ENCODE data around the gene GABRB1.

GABRB1 gene

GRCh38 chr4:47109379-47109778 is 78.0 kb downstream of the GABRB1 start (continued):
- TF ChIP-seq ZNF433 (tag by site-specific recombination; IDR thresholded peaks at IDR 0.05; ENCODE audit: low read depth) = no peak

- ChIA-PET CTCF (no interaction called here), POLR2A (no interaction called here)
- no peaks in the 10 kb centered on the region for H3K4me1 ChIP-seq (ENCODE audit: control insufficient read depth, insufficient read depth, low read length)
- no peak overlapping the region for H3K4me3 ChIP-seq (ENCODE audit: low read depth, low read length)
- TF ChIP-seq GLI2 (tag by site-specific recombination; IDR thresholded peaks at IDR 0.05; ENCODE audit: borderline replicate concordance, low read depth) = no peak
- no peak for TF ChIP-seq SP2 (tag by site-specific recombination; IDR thresholded peaks at IDR 0.05)
- TF ChIP-seq, protein P1, sequence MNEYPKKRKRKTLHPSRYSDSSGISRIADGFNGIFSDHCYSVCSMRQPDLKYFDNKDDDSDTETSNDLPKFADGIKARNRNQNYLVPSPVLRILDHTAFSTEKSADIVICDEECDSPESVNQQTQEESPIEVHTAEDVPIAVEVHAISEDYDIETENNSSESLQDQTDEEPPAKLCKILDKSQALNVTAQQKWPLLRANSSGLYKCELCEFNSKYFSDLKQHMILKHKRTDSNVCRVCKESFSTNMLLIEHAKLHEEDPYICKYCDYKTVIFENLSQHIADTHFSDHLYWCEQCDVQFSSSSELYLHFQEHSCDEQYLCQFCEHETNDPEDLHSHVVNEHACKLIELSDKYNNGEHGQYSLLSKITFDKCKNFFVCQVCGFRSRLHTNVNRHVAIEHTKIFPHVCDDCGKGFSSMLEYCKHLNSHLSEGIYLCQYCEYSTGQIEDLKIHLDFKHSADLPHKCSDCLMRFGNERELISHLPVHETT (tag by site-specific recombination; IDR thresholded peaks at IDR 0.05) = no peak
- no peak for TF ChIP-seq ZNF24 (tag by site-specific recombination; IDR thresholded peaks at IDR 0.05)
- no peak for TF ChIP-seq ZNF654 (tag by site-specific recombination; IDR thresholded peaks at IDR 0.05; ENCODE audit: low read depth)
- TF ChIP-seq ZNF510 (tag by site-specific recombination; IDR thresholded peaks at IDR 0.05; ENCODE audit: insufficient replicate concordance) = no peak
- no peak for TF ChIP-seq ZBTB6 (tag by site-specific recombination; IDR thresholded peaks at IDR 0.05)
- TF ChIP-seq ZNF548 (tag by site-specific recombination; IDR thresholded peaks at IDR 0.05) = no peak
- TF ChIP-seq KLF9 (tag by site-specific recombination; IDR thresholded peaks at IDR 0.05; ENCODE audit: low read depth) = no peak
- H3K27ac ChIP-seq (ENCODE audit: extremely low read depth, low read depth, low read length) = no peak overlapping the region
- no peaks in the 10 kb centered on the region for H3K9me3 ChIP-seq (ENCODE audit: control insufficient read depth, insufficient read depth, low read depth, low read length)
- no peaks in the 10 kb centered on the region for H3K36me3 ChIP-seq (ENCODE audit: control insufficient read depth in 2 of 2, insufficient read depth in 1 of 2, low read length in 2 of 2)
These were observed 79.3 kb downstream of the GABRB1 start for GRCh38 chr4:47110546-47111132.

DNA sequence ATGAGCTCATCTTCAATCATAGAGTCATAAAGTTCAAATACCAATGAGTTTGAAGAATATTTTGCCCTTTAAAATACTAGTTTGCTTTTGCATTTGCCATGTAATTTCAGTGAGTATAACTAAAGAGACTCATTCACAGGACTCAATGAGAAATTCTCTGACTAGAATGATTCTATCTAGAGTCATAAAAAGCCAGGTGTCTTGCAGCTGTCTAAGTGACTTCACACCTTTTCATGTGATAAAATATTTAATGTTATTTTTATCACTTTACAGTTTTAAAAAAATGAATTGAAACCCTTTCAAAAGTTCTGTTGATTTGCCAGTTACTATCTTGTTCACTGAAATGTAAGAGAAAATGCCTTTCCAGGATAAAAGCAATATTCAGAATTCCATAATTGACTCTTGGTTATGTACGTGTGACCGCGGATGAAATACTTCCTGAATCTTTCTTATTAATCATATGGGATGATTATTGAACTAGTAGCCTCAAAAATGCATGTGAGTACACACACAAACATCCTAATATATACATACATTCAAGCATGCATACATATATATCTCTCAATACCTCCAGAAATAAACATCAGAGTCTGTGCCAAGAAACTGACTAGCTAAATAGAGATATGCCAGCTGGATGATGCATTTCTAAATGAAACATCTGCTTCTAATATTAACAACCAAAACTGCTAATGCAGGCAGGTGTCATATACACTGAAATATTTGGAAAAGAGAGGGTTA is 87.0 kb downstream of the GABRB1 start:
- Histone ChIP-seq H3K4me1 (ENCODE audit: control insufficient read depth, insufficient read depth, low read length) (no peaks in the 10 kb centered on the region), H3K9me3 (ENCODE audit: control insufficient read depth, insufficient read depth, low read depth, low read length) (no peaks in the 10 kb centered on the region), H3K27ac (ENCODE audit: extremely low read depth, low read depth, low read length) (no peak overlapping the region), H3K4me3 (ENCODE audit: low read depth, low read length) (no peak overlapping the region), H3K36me3 (ENCODE audit: control insufficient read depth in 2 of 2, insufficient read depth in 1 of 2, low read length in 2 of 2) (no peaks in the 10 kb centered on the region)
- TF ChIP-seq, protein P2, sequence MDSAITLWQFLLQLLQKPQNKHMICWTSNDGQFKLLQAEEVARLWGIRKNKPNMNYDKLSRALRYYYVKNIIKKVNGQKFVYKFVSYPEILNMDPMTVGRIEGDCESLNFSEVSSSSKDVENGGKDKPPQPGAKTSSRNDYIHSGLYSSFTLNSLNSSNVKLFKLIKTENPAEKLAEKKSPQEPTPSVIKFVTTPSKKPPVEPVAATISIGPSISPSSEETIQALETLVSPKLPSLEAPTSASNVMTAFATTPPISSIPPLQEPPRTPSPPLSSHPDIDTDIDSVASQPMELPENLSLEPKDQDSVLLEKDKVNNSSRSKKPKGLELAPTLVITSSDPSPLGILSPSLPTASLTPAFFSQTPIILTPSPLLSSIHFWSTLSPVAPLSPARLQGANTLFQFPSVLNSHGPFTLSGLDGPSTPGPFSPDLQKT (IDR thresholded peaks at IDR 0.05; ENCODE audit: borderline replicate concordance, low read depth, low read length) = no peak
- TF ChIP-seq ZEB2 (tag by site-specific recombination; IDR thresholded peaks at IDR 0.05) (no peak), PBX3 (CRISPR knock-in tag; IDR thresholded peaks at IDR 0.05) (no peak), ZNF362 (tag by site-specific recombination; IDR thresholded peaks at IDR 0.05) (no peak), ZBTB6 (tag by site-specific recombination; IDR thresholded peaks at IDR 0.05) (no peak)
- ChIA-PET POLR2A (no interaction called here), CTCF (interaction anchor here (0.7 kb wide), 1 partner anchor 15 kb away, joined by 3 read pairs; no protein-coding TSS in a partner anchor)
